ENCODE measurements around the gene MED23. TPM values are rescaled to one million over a fixed set of nuclear protein-coding genes. Genes with fewer than 3 reads are reported as not detected.

The MED23 gene
- total RNA-seq, 1 donor from 2014 or later = 71.3 TPM

GRCh38 chr6:131641554-131641953, 13.5 kb upstream of the MED23 start:
- no peak for DNase-seq

GRCh38 chr6:131640576-131640975, 12.5 kb upstream of the MED23 start:
- DNase-seq = no peak

DNA sequence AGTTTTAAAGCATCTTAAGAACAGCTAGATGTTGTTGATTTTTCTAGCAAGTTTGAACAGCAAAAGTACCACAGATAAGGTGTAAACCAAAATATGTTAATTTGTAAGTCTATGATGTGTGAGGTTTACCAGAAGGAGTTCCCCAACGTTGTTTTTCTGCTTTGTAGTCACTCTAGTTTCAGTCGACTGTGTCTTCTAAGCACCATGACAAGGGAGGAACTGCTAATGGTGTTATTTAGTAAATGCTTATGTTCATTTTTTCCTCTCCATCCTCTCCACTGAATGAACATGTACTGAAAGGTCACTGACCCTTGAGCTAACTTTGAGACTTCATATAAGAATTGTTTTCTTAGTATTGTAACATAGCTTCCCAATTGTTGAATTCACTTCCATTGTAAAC, 12.1 kb upstream of the MED23 start:
- no peak for DNase-seq

- no peak for DNase-seq
Observed at GRCh38 chr6:131638013-131638412, 10.0 kb upstream of the MED23 start.

DNA sequence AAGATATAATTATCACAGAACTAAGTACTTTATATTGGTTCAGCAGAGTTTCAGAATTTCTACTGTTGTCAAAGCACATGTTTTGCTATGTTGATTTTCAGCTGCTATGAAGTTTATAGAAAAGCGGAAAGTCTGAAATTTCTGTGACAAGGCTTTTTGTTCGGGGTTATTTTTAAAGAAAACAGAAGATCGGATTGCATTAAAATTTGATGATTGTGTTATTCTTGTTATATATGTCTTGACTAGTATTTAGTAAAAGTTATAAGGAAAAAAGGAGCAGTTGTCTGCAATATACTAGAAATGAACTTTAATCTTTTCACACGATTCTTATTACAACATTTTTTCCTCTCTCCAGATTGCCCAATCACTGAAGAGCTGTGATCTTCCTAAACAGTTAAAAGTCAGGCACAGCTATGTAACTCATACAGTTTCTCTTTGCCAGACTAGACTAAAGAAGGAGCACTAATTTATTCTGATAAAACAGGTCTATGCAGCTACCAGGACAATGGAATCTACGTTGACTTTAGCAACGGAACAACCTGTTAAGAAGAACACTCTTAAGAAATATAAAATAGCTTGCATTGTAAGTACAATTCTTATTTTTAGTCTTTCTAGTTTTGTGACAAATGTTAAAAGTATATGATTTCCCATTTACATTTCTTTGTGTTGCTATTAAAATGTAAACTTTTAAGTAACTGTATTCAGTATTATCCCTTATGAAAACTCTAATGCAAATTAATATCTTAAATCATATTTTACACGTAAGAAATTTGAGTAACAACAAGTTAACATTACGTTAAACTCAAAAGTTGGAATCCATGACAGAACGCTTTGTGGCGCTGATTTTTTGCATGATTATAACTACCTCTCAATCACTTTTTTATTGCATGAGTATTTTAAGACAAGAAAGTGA, 9.1 kb upstream of the MED23 start, which contains the start of gene ENPP3:
ENPP3 (plus strand) TSS at position 423 of the 913 bp plus-strand sequence; CDS start at position 506, 83 bp downstream.
- no peak for DNase-seq

- DNase-seq = no peak
Observed at GRCh38 chr6:131635384-131636340, 7.6 kb upstream of the MED23 start.

- no peak for DNase-seq
Observed at GRCh38 chr6:131631625-131632289, 3.7 kb upstream of the MED23 start.

GRCh38 chr6:131629651-131630050, 1.6 kb upstream of the MED23 start:
- no peak for DNase-seq

DNA sequence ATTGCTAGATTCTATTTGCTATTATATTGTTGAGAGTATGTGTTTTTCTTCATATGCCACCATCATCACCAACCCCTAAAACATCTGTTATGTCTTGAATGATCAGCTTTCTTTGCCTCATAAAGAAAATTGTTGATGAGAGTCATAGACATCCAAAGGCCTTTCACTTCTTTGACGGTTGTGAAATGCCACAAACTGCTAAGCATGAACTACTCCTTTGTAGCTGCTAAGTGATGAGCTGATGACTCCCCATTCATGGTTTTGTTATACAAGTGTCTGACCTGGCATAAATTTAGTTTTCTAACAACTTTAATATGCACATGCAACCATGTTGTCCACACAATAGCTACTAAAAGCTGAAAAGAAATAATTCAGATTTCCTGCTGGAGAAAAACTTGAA, 684 bp upstream of the MED23 start:
- DNase-seq = no peak

DNA sequence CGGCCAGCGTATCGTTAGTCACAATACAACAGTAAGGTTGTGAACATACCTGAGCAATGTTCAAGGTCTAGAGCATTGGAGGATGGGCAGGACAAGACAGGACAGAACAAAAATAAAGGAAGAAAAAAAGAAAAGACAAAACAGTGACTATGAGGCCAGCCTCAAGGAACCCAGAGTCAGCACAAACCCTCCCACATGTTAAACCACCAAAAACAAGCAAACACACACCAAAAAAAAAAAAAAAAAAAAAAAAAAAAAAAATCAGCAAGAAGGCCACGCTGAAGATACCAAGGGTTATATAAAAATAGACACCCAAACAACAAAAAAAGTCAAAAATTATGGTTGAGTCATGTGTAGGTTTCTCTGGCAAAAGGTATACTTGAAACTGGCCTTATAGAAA, 12.8 kb downstream of the MED23 start:
- DNase-seq = no peak

DNA sequence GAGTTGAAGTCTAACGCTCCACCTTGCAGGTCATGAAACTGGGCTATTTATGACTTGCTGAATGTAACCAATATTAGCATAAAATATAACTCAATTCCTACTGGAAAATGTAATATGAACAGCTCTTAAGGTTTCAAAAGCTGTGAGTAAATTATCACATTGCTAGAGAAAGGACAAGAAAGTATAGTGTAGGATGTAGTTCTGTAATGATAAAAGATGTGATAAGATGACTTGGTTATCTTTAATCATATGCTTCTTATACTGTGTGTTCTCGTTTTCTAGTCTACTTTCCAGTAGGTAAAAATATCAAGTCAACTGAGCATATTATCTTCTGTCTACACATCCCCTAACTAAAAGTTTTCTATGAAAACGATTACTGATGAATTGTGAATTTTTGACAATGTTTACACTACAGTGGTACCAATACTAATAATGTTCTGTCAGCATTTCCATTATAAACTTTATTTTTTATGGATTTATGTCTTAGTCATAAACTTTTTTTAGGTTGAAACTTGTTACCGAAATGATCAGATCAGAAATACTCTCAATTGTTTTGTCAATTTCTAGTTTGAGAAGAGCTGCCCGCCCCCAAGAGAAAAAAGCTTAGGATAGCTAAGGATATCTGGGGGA, 14.6 kb downstream of the MED23 start:
- no peak for DNase-seq

DNA sequence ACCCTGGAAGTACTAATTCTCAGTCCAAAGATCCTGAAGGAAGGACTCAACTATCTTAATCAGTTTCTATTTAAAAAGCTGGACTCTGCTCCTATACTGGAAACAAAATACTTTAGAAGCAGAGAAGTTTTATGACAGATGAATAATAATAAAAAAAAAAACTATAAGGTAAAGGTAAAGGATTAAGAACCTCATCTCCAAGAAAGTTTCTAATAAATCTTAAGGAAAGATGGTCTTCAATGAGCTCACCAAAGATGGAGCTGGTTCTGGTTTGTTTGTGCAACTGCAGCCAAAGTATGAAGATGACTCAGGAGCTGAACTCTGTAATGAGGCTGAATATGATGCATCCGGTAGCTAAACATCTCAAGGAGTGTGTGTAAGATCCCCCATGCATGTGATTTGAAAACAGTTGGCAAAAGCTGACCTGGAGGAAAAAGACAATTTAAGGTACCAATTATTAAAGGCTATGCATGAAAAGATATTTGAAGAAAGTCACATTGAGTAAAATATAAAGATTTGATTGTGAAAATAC, 25.2 kb downstream of the MED23 start:
- DNase-seq = no peak

DNA sequence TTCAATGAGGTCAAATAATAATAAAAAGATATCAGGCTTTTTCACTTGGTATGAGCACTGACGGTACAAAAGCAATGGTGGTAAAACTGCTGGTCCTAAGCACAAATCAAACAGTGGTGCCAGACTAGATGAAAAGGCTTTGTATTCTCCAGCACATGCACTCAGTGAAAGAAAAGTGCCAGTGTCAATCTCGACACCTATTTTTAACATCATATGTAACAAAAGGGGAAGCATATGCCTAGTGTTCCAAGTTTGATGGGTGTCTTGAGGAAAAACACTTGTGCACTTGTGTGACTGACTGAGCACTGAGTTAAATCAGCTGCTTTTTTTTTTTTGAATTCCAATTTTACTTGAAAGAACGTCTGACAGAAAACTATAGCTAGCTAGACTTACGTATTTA, 27.3 kb downstream of the MED23 start:
- DNase-seq = no peak

GRCh38 chr6:131597446-131597845, 30.6 kb downstream of the MED23 start:
- no peak for DNase-seq

DNA sequence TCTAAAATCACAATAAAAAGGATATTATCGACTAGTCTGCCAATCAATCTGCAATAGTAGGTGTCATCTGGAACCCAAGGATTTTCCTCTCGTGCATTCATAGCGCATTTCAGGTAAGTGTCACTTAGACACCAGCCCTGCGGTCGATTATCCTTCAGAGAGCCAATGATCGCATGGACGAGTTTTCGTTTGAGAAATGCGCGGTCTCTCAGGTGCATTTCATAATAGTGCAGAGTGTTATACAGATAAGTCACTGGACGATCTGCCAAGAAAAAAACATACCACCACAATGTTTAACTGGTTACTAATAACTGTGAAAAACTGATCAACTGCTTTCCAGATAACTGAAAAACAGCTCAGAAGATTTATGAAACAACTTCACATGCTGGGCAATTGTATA, 34.0 kb downstream of the MED23 start:
- no peak for DNase-seq

- DNase-seq = no peak
Observed at GRCh38 chr6:131592935-131593334, 35.1 kb downstream of the MED23 start.

DNA sequence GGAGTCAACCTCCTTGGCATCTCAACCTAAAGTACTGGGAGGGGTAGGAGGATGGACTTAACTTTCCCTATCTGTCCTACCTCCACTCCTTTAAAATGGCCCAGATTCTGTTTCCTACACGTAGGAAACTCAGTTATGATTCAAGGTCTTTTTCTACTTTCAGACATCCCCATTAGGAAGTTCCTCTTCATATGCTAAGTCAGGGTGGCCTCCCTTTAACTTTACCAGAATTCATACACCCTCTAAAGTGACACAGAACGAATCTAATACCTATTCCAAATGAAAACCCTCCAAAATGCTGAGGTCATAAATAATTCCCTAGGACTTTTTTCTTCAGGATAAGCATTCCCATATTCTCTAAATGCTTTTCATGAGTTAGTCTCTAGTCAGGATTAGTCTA, 39.4 kb downstream of the MED23 start:
- no peak for DNase-seq

DNA sequence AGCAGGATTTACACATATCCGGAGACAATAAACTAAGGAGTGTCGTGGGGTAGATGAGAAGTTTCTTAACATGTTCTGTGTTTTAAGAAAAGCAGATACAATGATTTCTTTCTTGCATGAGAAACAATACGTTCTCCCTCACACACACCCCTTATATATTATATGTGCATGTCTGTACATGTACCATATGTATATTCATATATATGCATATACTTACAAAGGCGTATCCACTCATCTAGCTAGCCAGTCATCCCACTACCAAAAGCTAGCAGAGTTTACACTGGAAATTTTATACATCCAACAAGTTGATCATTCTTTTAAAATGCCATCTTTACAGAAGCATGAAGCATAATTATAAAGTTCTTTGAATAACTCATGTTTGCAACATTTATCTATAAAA, 40.1 kb downstream of the MED23 start:
- no peak for DNase-seq

- DNase-seq = no peak
Observed at GRCh38 chr6:131586543-131586942, 41.5 kb downstream of the MED23 start.

DNA sequence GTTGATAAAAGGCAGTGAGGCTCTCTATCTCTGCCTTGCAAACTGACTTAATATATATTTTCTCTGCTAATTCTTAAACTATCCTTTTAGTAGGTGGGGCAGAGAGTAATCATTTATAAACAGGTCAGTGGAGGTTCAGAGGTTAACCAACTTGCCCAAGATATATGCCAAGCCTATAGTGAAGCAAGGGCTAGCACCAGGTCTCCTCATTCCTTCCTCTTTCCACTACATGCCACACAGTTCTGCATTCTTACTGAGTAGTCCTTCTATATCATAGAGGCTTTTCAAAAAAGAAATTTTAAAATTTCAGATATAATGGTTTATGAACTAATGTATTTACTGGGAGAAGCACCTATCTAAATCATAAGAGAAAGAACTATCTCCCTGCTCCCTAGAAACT, 46.5 kb downstream of the MED23 start:
- no peak for DNase-seq

DNA sequence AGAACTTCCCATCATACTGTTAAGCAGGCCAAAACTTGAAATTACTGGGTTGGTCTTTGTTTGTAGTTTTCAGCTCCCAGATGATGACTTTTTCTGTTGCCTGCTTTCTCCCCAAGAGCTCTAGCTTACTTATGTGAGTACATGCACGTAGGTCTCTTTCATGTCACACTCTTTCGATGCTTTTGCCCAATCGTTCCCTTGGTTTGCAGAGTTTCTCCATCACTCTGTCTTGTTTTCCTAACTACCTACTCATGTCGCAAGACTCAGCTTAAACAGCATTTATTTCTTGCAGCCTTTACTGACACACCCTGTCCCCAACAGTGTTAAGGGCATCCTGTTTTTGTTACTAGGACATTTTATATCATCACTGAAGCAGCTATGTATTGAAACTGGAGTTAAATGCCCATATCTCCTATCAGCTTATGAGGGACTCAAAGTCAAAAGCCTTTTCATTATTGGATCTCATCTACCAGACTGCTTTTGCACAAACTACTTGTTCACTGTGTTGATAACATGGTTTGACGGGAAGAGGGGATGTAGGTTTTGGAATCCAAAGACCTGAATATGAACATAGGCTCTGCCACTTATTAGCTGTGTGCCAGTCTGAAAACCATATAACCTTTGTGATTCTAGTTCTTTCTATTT, 52.1 kb downstream of the MED23 start:
- no peak for DNase-seq
